GM18858 (cell line): Measurements from ENCODE around the gene LKAAEAR1.

ENCODE experiments used
- ATAC-seq: cut with Tn5 transposase; IDR thresholded peaks from one replicate; pipeline ENCODE4 v1.9.1; 2021; ENCODE audit not compliant: unreplicated experiment

The LKAAEAR1 gene

GRCh38 chr20:64053841-64054661 lies 30.1 kb downstream of the LKAAEAR1 start:
- ATAC-seq, result no peak

- no peak for ATAC-seq
Observed at GRCh38 chr20:64052987-64053840, 31.0 kb downstream of the LKAAEAR1 start.

GRCh38 chr20:64052326-64052722 lies 31.9 kb downstream of the LKAAEAR1 start:
- no peak for ATAC-seq

GRCh38 chr20:64051561-64052325 lies 32.5 kb downstream of the LKAAEAR1 start:
- ATAC-seq, result no peak

- no peak for ATAC-seq
Observed at GRCh38 chr20:64051033-64051452, 33.2 kb downstream of the LKAAEAR1 start.

GRCh38 chr20:64050261-64051032 lies 33.8 kb downstream of the LKAAEAR1 start:
- no peak for ATAC-seq

GRCh38 chr20:64049878-64050260 lies 34.3 kb downstream of the LKAAEAR1 start:
- no peak for ATAC-seq

GRCh38 chr20:64049060-64049877 lies 34.9 kb downstream of the LKAAEAR1 start, which contains the start of gene SOX18:
TSS of gene SOX18 (minus strand) at chr20:64049639. CDS start at chr20:64049516, 123 bp downstream.
- ATAC-seq, result no peak

- no peak for ATAC-seq
Observed at GRCh38 chr20:64048402-64049044, 35.7 kb downstream of the LKAAEAR1 start.

GRCh38 chr20:64047968-64048401 lies 36.2 kb downstream of the LKAAEAR1 start:
- no peak for ATAC-seq

GRCh38 chr20:64047046-64047389 lies 37.2 kb downstream of the LKAAEAR1 start:
- ATAC-seq, result no peak

GRCh38 chr20:64045346-64046011 lies 38.7 kb downstream of the LKAAEAR1 start:
- no peak for ATAC-seq

- ATAC-seq, result no peak
Observed at GRCh38 chr20:64044484-64045247, 39.5 kb downstream of the LKAAEAR1 start.

GRCh38 chr20:64043768-64044167 lies 40.4 kb downstream of the LKAAEAR1 start:
- ATAC-seq, result no peak

GRCh38 chr20:64042054-64042781 lies 42.0 kb downstream of the LKAAEAR1 start:
- no peak for ATAC-seq

- ATAC-seq, result no peak
Observed at GRCh38 chr20:64041781-64042053, 42.5 kb downstream of the LKAAEAR1 start.

GRCh38 chr20:64041040-64041780 lies 43.0 kb downstream of the LKAAEAR1 start:
- no peak for ATAC-seq
